ENCODE results near the gene COX11.

- TF ChIP-seq CTCF (IDR thresholded peaks at IDR 0.05): no peak
- TF ChIP-seq POLR2AphosphoS5 (IDR thresholded peaks at IDR 0.05): no peak
Measured at GRCh38 chr17:54937426-54937825, 31.0 kb downstream of the COX11 start.

Data from breast epithelium (tissue), 3 donors.